Colonic mucosa (tissue), 4 donors: Measurements from ENCODE around the gene ACER3. TPM values are rescaled to one million over a fixed set of nuclear protein-coding genes. Genes with fewer than 3 reads are reported as not detected.

Source experiments
- DNase-seq: peaks from one replicate; pipeline ENCODE4 v3.0.0-alpha.2; 2020
- H3K27ac ChIP-seq: fragments of 200-600 bp; one replicate; pipeline ENCODE4 v1.8.0; 2021
- H3K27me3 ChIP-seq: fragments of 200-600 bp; one replicate; pipeline ENCODE4 v1.8.0; 2021
- H3K36me3 ChIP-seq: fragments of 200-600 bp; one replicate; pipeline ENCODE4 v1.8.0; 2021
- H3K4me1 ChIP-seq: fragments of 200-600 bp; one replicate; pipeline ENCODE4 v1.8.0; 2021; ENCODE audit warnings: mild to moderate bottlenecking
- H3K4me3 ChIP-seq: fragments of 200-600 bp; one replicate; pipeline ENCODE4 v1.8.0; 2021
- H3K9ac ChIP-seq, 2 donors: one replicate each; pipeline ENCODE4 v1.7.0; 2013; ENCODE audit warnings: control low read depth in 2 of 2, low read depth in 2 of 2, low read length in 2 of 2
- H3K9me3 ChIP-seq: fragments of 200-600 bp; one replicate; pipeline ENCODE4 v1.8.0; 2021
- intact Hi-C: fragments of 100-400 bp; cut with DNase I; formaldehyde crosslinking; loops from one replicate; pipeline ENCODE4 v1.14.1; 2022
- total RNA-seq, 2 donors: library from RNA; stranded (reverse); fragmentation: NEBNext Ultra II Directional in 1 of 2; extraction: Animal tissue kit (Norgen Biotek cat#: 25700) in 1 of 2; gene quantifications; one replicate each; pipeline ENCODE4 v1.2.1, GENCODE V29; 2021
- TF ChIP-seq, protein P1 (sequence below): fragments of 200-600 bp; IDR thresholded peaks from one replicate; pipeline ENCODE4 v1.8.0; 2022; ENCODE audit warnings: antibody characterized with exemption, mild to moderate bottlenecking
- donor health status: healthy.
- donor health status: DM: no; HTN: no; CAD: no.
- donor health status: DM: no; HTN: no; CAD: no.

Gene ACER3
- total RNA-seq, 2 donors from 2014 or later: 25.0 to 36.4 TPM

DNA sequence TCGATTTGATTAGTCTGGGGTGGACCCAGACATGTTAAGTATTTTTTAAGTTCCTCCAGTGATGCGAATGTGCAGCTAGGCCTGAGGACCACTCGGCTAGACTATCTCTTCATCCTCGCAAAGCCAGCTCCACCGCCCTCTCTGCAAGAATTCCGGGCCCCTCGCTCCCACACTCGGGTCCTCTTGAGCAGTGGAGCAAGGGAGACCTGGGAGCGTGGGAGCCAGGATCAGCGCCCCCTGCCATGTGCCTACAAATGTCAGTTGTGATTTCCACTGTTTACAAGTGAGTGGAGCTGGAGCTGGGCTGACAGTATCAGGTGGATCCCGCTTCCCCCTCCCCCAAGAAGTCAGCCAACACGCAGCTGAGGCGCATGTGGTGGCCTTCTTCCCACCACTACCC, 180.2 kb downstream of the ACER3 start:
- TF ChIP-seq, protein P1, sequence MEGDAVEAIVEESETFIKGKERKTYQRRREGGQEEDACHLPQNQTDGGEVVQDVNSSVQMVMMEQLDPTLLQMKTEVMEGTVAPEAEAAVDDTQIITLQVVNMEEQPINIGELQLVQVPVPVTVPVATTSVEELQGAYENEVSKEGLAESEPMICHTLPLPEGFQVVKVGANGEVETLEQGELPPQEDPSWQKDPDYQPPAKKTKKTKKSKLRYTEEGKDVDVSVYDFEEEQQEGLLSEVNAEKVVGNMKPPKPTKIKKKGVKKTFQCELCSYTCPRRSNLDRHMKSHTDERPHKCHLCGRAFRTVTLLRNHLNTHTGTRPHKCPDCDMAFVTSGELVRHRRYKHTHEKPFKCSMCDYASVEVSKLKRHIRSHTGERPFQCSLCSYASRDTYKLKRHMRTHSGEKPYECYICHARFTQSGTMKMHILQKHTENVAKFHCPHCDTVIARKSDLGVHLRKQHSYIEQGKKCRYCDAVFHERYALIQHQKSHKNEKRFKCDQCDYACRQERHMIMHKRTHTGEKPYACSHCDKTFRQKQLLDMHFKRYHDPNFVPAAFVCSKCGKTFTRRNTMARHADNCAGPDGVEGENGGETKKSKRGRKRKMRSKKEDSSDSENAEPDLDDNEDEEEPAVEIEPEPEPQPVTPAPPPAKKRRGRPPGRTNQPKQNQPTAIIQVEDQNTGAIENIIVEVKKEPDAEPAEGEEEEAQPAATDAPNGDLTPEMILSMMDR: no peak
- Histone ChIP-seq H3K9me3 (no peaks in the 10 kb centered on the region), H3K9ac (no peak overlapping the region), H3K4me3 (no peak overlapping the region), H3K27ac (no peak overlapping the region), H3K36me3 (no peaks in the 10 kb centered on the region), H3K4me1 (no peaks in the 10 kb centered on the region), H3K27me3 (peaks cover 6% of the 10 kb centered on the region)
- intact Hi-C loops: loop anchor here (5.0 to 10.0 kb wide), 3 partner anchors 64 to 306 kb away; no protein-coding TSS in a partner anchor
- no peak for DNase-seq

DNA sequence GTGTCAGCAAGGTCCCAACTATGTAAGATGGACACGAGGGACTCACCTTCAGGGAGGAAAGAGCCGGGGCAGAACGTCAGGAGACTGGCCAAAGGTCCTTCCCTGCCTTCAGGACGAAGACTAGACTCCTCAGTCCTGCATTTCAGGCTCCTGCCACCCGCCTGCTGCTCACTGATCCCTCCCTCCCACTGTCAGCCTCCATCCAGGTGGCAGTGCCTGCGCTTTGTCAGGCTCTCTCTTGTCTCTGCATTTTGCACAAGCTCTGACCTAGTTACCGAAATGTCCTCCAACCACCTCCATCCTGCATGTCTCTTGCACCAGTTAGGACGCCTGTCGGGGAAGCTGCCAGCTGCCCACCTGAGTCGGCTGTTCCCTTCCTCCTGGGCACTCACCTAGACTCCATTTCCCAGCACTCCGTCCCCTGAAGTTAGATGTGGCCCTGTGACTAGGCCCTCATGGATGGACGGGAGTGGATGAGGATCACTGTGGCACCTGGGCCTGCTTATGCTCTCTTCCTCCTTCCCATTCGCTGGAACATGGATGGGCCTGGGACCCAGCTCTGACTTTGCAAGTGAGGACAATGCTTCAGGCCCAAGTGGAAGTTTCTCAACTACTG, 181.5 kb downstream of the ACER3 start:
- no peaks in the 10 kb centered on the region for H3K4me1 ChIP-seq
- TF ChIP-seq, protein P1: no peak
- no peak overlapping the region for H3K9ac ChIP-seq
- H3K9me3 ChIP-seq: no peaks in the 10 kb centered on the region
- intact Hi-C loops: loop anchor here (5.0 to 10.0 kb wide), 3 partner anchors 65 to 307 kb away; no protein-coding TSS in a partner anchor
- H3K27me3 ChIP-seq: peaks cover 6% of the 10 kb centered on the region
- no peak for DNase-seq
- H3K27ac ChIP-seq: no peak overlapping the region
- H3K4me3 ChIP-seq: no peak overlapping the region
- H3K36me3 ChIP-seq: no peaks in the 10 kb centered on the region

DNA sequence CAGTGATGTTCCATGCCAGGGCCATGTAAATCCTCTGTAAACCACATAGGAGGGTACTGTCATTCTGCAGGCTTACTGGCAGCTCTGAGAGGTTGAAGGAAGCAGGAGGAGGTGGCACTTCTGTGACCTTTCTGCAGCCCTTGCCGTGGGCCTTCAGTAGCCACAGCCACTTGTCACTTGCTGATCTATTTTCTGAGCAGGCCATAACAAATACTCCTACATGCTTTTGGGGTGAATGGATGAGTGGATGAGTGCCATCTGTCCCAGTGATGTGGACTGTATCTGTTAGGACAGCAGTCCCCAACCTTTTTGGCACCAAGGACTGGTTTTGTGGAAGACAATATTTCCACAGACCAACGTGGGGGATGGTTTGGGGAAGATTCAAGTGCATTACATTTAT, 183.6 kb downstream of the ACER3 start:
- no peak overlapping the region for H3K9ac ChIP-seq
- TF ChIP-seq, protein P1: no peak
- no peaks in the 10 kb centered on the region for H3K36me3 ChIP-seq
- no peak overlapping the region for H3K27ac ChIP-seq
- H3K4me1 ChIP-seq: peaks cover 4% of the 10 kb centered on the region
- no peak for DNase-seq
- no peaks in the 10 kb centered on the region for H3K9me3 ChIP-seq
- intact Hi-C loops: loop anchor here (2.0 to 10.0 kb wide), 4 partner anchors 67 to 310 kb away; no protein-coding TSS in a partner anchor
- no peak overlapping the region for H3K4me3 ChIP-seq
- H3K27me3 ChIP-seq: peaks cover 6% of the 10 kb centered on the region

- intact Hi-C loops: loop anchor here (2.0 to 10.0 kb wide), 5 partner anchors 68 to 310 kb away; no protein-coding TSS in a partner anchor
- no peak for DNase-seq
- H3K27me3 ChIP-seq: peaks cover 5% of the 10 kb centered on the region
These were observed 184.2 kb downstream of the ACER3 start for GRCh38 chr11:77044886-77045285.

DNA sequence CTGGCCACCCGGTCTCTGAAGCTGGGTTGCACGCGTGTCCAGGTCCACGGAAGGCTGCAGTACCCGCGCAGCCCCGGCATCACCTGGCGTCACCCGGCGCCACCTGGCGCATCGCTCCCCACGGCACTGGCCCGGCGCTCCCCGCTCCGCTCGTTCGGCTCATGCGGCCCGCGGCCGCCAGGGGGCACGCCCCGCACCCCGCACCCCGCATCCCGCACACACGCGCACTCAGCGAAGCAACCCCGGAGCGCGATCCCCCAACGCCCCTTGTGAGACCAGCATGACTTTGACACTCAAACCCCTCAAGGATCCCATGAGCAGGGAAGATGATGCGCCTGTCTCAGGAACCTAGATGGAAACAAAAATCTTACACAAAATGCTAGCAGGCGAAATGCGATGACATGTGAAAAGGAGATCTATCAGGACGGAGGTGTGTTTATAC, 185.4 kb downstream of the ACER3 start:
- no peak overlapping the region for H3K27ac ChIP-seq
- no peaks in the 10 kb centered on the region for H3K9me3 ChIP-seq
- intact Hi-C loops: loop anchor here (5.0 to 10.0 kb wide), 2 partner anchors 141 to 311 kb away; no protein-coding TSS in a partner anchor
- no peaks in the 10 kb centered on the region for H3K36me3 ChIP-seq
- no peaks in the 10 kb centered on the region for H3K27me3 ChIP-seq
- H3K4me1 ChIP-seq: peaks cover 4% of the 10 kb centered on the region
- H3K4me3 ChIP-seq: no peak overlapping the region
- peak overlapping the region in 1 of 2 donors; percentile 51 for H3K9ac ChIP-seq
- TF ChIP-seq, protein P1: peak; percentile 97
- DNase-seq: peak; percentile 74

More at GRCh38 chr11:77044886-77045285, 184.2 kb downstream of the ACER3 start:
- no peaks in the 10 kb centered on the region for H3K36me3 ChIP-seq
- no peak overlapping the region for H3K4me3 ChIP-seq
- peaks cover 4% of the 10 kb centered on the region for H3K4me1 ChIP-seq
- H3K9ac ChIP-seq: no peak overlapping the region
- TF ChIP-seq, protein P1: no peak
- H3K27ac ChIP-seq: no peak overlapping the region
- no peaks in the 10 kb centered on the region for H3K9me3 ChIP-seq
